HAP-1 (cell line): ENCODE results near the gene GTF2F1.
"Not testable (repeated sequence)": the region's sequence is repeated elsewhere in the genome, so short reads cannot be mapped to it uniquely, and the experiment has no call there.

Source experiments
- DNase-seq, 2 experiments: peaks; one replicate each; pipeline ENCODE4 v3.0.0-alpha.2; 2016 to 2020; ENCODE audit warnings: low spot score in 2 of 2
- H3K27me3 ChIP-seq: fragments of 250-450 bp; sonication (Bioruptor Pico); 2 replicates; pipeline ENCODE4 v1.5.1; 2020; ENCODE audit warnings: low read depth, mild to moderate bottlenecking, moderate library complexity
- H3K36me3 ChIP-seq: fragments of 250-450 bp; sonication (Bioruptor Pico); replicated peaks from 2 replicates; pipeline ENCODE4 v1.5.1; 2020; ENCODE audit warnings: mild to moderate bottlenecking
- H3K4me1 ChIP-seq: fragments of 250-450 bp; sonication (Bioruptor Pico); 2 replicates; pipeline ENCODE4 v1.5.1; 2020; ENCODE audit warnings: mild to moderate bottlenecking
- H3K4me3 ChIP-seq: fragments of 250-450 bp; sonication (Bioruptor Pico); 2 replicates; pipeline ENCODE4 v1.5.1; 2020; ENCODE audit warnings: mild to moderate bottlenecking, moderate library complexity
- H3K9me3 ChIP-seq: fragments of 250-450 bp; sonication (Bioruptor Pico); 2 replicates; pipeline ENCODE4 v1.5.1; 2020; ENCODE audit warnings: mild to moderate bottlenecking, moderate library complexity
- in situ Hi-C: fragments of 300-500 bp; cut with MboI; formaldehyde crosslinking; loops from 3 replicates; pipeline ENCODE4 v1.14.3; 2020; ENCODE audit warnings: low sequenced_read_pairs, inconsistent platforms, mixed read lengths

GTF2F1 gene

GRCh38 chr19:6393074-6393982, at the start of gene GTF2F1:
GTF2F1 (minus strand) TSS chr19:6393164; CDS start chr19:6392995, 169 bp downstream.
- in situ Hi-C loops: no loop called here
- H3K4me1 ChIP-seq: peaks cover 10% of the 10 kb centered on the region
- peak; percentile 92 to 96 for DNase-seq

GRCh38 chr19:6442087-6442688, 49.2 kb upstream of the GTF2F1 start:
- Histone ChIP-seq H3K4me3 (no peak overlapping the region), H3K27me3 (no peaks in the 10 kb centered on the region), H3K36me3 (no peaks in the 10 kb centered on the region; the same call in 1 of the 2 replicates), H3K4me1 (no peaks in the 10 kb centered on the region), H3K9me3 (no peaks in the 10 kb centered on the region)
- no peak for DNase-seq
- in situ Hi-C loops: no loop called here

More at GRCh38 chr19:6393074-6393982, at the start of gene GTF2F1:
- H3K27me3 ChIP-seq: no peaks in the 10 kb centered on the region
- H3K36me3 ChIP-seq: peaks cover 27% of the 10 kb centered on the region
- peak within 1 kb of the TSS; percentile 91 for H3K4me3 ChIP-seq
- H3K9me3 ChIP-seq: no peaks in the 10 kb centered on the region

GRCh38 chr19:6440905-6441304, 47.9 kb upstream of the GTF2F1 start:
- Histone ChIP-seq H3K27me3 (no peaks in the 10 kb centered on the region), H3K36me3 (no peaks in the 10 kb centered on the region; the same call in 1 of the 2 replicates), H3K4me3 (no peak overlapping the region), H3K9me3 (no peaks in the 10 kb centered on the region), H3K4me1 (no peaks in the 10 kb centered on the region)
- in situ Hi-C loops: no loop called here
- no peak for DNase-seq

- in situ Hi-C loops: no loop called here
- Histone ChIP-seq H3K27me3 (no peaks in the 10 kb centered on the region), H3K4me1 (no peaks in the 10 kb centered on the region), H3K36me3 (no peaks in the 10 kb centered on the region), H3K9me3 (no peaks in the 10 kb centered on the region), H3K4me3 (no peak overlapping the region)
- DNase-seq: no peak
These were observed 46.8 kb upstream of the GTF2F1 start for GRCh38 chr19:6439743-6440142.

GRCh38 chr19:6433663-6434062, 40.7 kb upstream of the GTF2F1 start, which contains the start of gene SLC25A41:
SLC25A41 (minus strand) TSS chr19:6433763; CDS start chr19:6433693, 70 bp downstream.
- DNase-seq: no peak
- H3K4me1 ChIP-seq: no peaks in the 10 kb centered on the region
- in situ Hi-C loops: no loop called here

GRCh38 chr19:6433165-6433564, 40.2 kb upstream of the GTF2F1 start:
- Histone ChIP-seq H3K4me1 (no peaks in the 10 kb centered on the region), H3K36me3 (no peaks in the 10 kb centered on the region), H3K27me3 (no peaks in the 10 kb centered on the region), H3K9me3 (no peaks in the 10 kb centered on the region), H3K4me3 (no peak overlapping the region)
- in situ Hi-C loops: no loop called here
- DNase-seq: no peak

More at GRCh38 chr19:6433663-6434062, 40.7 kb upstream of the GTF2F1 start, which contains the start of gene SLC25A41:
- no peaks in the 10 kb centered on the region for H3K36me3 ChIP-seq
- no peaks in the 10 kb centered on the region for H3K27me3 ChIP-seq
- no peak within 1 kb of the TSS for H3K4me3 ChIP-seq
- no peaks in the 10 kb centered on the region for H3K9me3 ChIP-seq

- H3K9me3 ChIP-seq: no peaks in the 10 kb centered on the region
- no peaks in the 10 kb centered on the region for H3K36me3 ChIP-seq
- no peak for DNase-seq
- no peaks in the 10 kb centered on the region for H3K27me3 ChIP-seq
- H3K4me3 ChIP-seq: no peak overlapping the region
- in situ Hi-C loops: no loop called here
- H3K4me1 ChIP-seq: no peaks in the 10 kb centered on the region
These were observed 38.9 kb upstream of the GTF2F1 start for GRCh38 chr19:6431891-6432290.

- Histone ChIP-seq H3K4me3 (no peak overlapping the region), H3K36me3 (no peaks in the 10 kb centered on the region; the same call in 1 of the 2 replicates), H3K9me3 (peaks cover 3% of the 10 kb centered on the region; the same call in 1 of the 2 replicates), H3K27me3 (no peaks in the 10 kb centered on the region), H3K4me1 (peaks cover 5% of the 10 kb centered on the region)
- in situ Hi-C loops: no loop called here
- no peak for DNase-seq
These were observed 36.7 kb upstream of the GTF2F1 start for GRCh38 chr19:6429419-6430221.

GRCh38 chr19:6428692-6429418, 35.9 kb upstream of the GTF2F1 start:
- H3K4me3 ChIP-seq, H3K9me3 ChIP-seq, in situ Hi-C loops, H3K27me3 ChIP-seq, H3K4me1 ChIP-seq, DNase-seq, H3K36me3 ChIP-seq: not testable (repeated sequence)

- Histone ChIP-seq H3K36me3 (peaks cover 14% of the 10 kb centered on the region), H3K9me3 (peaks cover 3% of the 10 kb centered on the region; the same call in 1 of the 2 replicates), H3K27me3 (no peaks in the 10 kb centered on the region), H3K4me3 (no peak overlapping the region), H3K4me1 (peaks cover 11% of the 10 kb centered on the region)
- DNase-seq: no peak
- in situ Hi-C loops: no loop called here
These were observed 34.2 kb upstream of the GTF2F1 start for GRCh38 chr19:6427131-6427530.

- Histone ChIP-seq H3K36me3 (peaks cover 25% of the 10 kb centered on the region), H3K4me3 (peak overlapping the region; percentile 11; the same call in 1 of the 2 replicates), H3K9me3 (peaks cover 3% of the 10 kb centered on the region; the same call in 1 of the 2 replicates), H3K27me3 (no peaks in the 10 kb centered on the region), H3K4me1 (peaks cover 11% of the 10 kb centered on the region)
- in situ Hi-C loops: no loop called here
- DNase-seq: peak in 1 of 2 experiments; percentile 29
These were observed 33.0 kb upstream of the GTF2F1 start for GRCh38 chr19:6425732-6426620.
